PFSK-1 (cell line): Measurements from ENCODE around the gene S1PR3.

Source experiments
- FOXP2 ChIP-seq: optimal IDR thresholded peaks from 2 replicates; pipeline ENCODE3; 2011; ENCODE audit warnings: borderline replicate concordance, control low read depth, inconsistent platforms; ENCODE audit not compliant: insufficient read depth; ENCODE audit errors: extremely low read length, extremely low read depth
- POLR2AphosphoS5 ChIP-seq: IDR thresholded peaks from 2 replicates; pipeline ENCODE4 v1.6.1; 2012; ENCODE audit warnings: low read depth, mild to moderate bottlenecking, control low read depth, low read length, moderate library complexity
- TAF1 ChIP-seq: IDR thresholded peaks from 2 replicates; pipeline ENCODE4 v1.6.1; 2012; ENCODE audit warnings: low read length, control low read depth, borderline replicate concordance; ENCODE audit not compliant: insufficient read depth

DNA sequence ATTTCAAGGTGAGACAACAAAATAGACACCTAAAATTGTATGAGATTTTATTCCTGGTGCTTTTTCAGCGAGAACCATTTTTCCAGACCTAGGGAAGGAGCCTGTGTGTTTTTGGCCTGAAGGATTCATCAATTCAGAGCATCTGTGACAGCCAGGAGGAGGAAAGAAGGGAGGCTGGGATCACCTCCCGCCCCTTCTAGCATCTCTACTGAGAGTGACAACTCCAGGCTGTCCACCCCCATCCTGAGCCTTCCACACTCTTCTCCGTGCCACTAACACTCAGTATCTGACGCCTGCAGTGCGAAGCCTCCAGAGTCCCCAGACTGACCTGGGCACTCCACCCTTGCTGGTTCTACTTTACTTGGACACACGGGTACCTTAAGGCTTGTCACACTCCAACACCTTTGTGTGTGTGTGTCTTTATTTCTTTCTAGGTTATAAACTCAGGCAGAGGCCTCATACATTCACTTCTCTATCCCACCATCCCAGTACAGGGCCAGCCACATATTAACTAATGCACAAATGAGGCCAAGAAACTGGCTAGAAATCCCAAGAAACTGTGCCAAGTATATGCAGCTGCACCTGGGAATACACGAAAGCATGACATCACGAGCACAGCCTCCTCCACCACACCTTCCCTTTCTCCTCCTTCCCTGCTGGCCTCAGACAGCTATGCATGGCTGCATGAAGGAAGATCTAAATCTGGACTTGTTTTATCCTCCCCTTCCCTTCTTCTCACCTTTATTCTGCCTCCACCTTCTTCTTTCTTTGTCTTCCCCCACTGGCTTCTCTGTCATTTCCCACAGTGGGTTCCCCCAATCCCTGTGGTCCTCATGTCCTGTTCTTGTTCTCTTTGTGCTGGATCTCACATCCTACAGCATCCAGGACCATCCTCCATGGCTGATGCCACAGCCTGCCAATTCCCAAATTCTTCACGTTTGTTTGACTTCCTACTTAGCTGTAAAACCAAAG is 16.0 kb downstream of the S1PR3 start:
- no peak for TF ChIP-seq POLR2AphosphoS5
- no peak for TF ChIP-seq TAF1
- TF ChIP-seq FOXP2, result no peak
